Keratinocyte (primary cell): ENCODE data around the gene C5AR1.

Experiments
- CTCF ChIP-seq, 3 experiments: IDR thresholded peaks in 1 of 3; conservative IDR thresholded peaks in 1 of 3; optimal IDR thresholded peaks in 1 of 3; 2 replicates in 2 of 3; 3 replicates in 1 of 3; pipeline versions ENCODE3 to v1.5.1; 2011; ENCODE audit warnings: low read length in 3 of 3, mild to moderate bottlenecking in 3 of 3, moderate library complexity in 2 of 3, control low read depth in 1 of 3, inconsistent platforms in 1 of 3; ENCODE audit not compliant: insufficient read depth in 2 of 3; ENCODE audit errors: extremely low read depth in 1 of 3
- EZH2 ChIP-seq: IDR thresholded peaks from one replicate; pipeline ENCODE4 v1.6.1; 2012; ENCODE audit warnings: inconsistent platforms, mild to moderate bottlenecking, low read length, moderate library complexity

- TF ChIP-seq CTCF (optimal IDR thresholded peaks at IDR 0.05 in 1 of 3, IDR thresholded peaks at IDR 0.05 in 1 of 3, conservative IDR thresholded peaks at IDR 0.05 in 1 of 3; ENCODE audit: extremely low read depth in 1 of 3, insufficient read depth in 2 of 3, low read length in 3 of 3) (no peak), EZH2 (no peak)
Measured at GRCh38 chr19:47352095-47352494, 42.4 kb downstream of the C5AR1 start.
